Dedifferentiated amniotic fluid mesenchymal stem cell (primary cell): Measurements from ENCODE around the gene RBM28.
"Not testable (repeated sequence)": the region's sequence is repeated elsewhere in the genome, so short reads cannot be mapped to it uniquely, and the experiment has no call there.

Experiments used
- DNase-seq: peaks from one replicate; pipeline ENCODE4 v3.0.0-alpha.2; 2016; ENCODE audit errors: extremely low spot score

Gene RBM28

DNA sequence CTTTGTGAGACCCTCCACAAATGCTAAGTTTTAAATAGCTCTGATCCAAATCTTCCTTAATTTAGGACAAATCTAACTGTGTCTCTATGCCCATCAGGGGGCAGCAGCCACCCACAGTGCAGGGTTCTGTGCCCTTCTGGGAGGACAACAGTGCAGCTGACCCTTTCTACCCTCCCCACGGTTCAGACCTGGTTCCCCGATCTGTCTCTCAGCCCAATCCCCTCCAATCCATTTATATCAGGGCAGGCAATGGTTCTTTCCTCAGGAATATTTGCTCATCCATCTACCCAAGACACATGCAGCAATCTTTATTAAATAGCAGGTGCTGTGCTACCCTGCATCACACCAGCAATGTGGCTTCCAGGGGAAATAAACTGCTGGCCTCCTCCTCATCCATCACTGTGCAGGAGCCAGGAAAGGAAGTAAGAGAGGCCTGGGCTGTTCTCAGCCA lies 4.0 kb upstream of the RBM28 start:
- DNase-seq, result peak; percentile 47

DNA sequence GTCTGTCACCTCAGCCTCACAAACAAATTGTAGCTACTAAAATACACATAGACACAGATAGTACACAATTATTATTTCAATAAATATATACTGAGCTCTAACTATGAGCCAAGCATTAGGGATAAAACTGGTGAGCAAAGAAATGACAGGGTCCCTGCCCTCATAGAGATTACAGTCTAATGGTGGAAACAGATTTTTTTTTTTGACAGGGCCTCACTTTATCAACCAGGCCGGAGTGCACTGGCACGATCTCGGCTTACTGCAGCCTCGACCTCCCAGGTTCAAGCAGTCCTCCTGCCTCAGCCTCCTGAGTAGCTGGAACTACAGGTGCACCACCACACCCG lies 695 bp upstream of the RBM28 start:
- DNase-seq, result no peak

DNA sequence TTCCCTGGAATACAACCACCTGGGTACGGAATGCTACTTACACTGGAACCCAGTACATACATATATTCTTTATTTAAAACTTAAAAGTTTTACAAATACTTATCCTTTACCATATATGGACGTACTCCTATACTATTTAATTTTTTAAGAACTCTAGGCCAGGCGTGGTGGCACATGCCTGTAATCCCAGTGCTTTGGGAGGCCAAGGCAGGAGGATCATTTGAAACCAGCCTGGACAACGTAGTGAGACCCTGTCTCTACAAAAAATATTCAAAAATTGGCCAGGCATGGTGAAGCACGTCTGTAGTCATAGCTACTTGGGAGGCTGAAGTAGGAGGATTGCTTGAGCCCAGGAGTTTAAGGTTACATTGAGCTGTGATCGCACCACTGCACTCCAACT lies 2.0 kb downstream of the RBM28 start:
- DNase-seq, result no peak

DNA sequence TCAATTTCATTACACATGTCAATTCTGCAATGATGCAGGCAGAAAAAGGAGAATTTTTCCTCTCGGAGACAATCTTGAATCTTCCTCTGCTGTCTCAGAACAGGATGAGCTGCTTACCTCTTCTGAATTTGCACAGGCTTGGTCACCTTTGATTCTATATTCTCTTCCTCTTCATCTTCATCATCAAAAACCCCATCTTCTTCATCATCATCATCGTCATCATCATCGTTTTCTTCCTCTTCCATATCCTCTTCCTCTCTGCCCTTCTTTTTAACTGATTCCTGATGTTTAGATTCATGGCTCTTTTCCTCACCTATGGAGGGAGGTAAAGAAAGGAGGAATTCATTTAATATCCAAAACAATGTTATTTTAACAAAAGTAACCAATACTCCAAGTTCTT lies 8.0 kb downstream of the RBM28 start:
- no peak for DNase-seq

DNA sequence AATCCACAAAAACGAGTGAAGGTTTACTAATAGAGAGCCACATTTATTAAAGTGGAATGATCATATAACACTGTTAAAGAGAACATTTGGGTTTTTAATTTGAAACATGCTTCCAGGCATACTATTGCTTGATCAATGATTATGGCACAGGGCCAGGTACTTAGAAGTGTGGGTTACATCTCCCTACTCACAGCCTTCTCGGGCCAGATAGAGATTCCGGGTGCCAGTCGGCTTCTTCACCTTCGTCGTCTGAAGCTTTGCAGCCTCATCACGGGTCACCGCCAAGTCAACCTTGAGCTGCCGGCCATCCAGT lies 19.4 kb downstream of the RBM28 start:
- DNase-seq, result no peak

DNA sequence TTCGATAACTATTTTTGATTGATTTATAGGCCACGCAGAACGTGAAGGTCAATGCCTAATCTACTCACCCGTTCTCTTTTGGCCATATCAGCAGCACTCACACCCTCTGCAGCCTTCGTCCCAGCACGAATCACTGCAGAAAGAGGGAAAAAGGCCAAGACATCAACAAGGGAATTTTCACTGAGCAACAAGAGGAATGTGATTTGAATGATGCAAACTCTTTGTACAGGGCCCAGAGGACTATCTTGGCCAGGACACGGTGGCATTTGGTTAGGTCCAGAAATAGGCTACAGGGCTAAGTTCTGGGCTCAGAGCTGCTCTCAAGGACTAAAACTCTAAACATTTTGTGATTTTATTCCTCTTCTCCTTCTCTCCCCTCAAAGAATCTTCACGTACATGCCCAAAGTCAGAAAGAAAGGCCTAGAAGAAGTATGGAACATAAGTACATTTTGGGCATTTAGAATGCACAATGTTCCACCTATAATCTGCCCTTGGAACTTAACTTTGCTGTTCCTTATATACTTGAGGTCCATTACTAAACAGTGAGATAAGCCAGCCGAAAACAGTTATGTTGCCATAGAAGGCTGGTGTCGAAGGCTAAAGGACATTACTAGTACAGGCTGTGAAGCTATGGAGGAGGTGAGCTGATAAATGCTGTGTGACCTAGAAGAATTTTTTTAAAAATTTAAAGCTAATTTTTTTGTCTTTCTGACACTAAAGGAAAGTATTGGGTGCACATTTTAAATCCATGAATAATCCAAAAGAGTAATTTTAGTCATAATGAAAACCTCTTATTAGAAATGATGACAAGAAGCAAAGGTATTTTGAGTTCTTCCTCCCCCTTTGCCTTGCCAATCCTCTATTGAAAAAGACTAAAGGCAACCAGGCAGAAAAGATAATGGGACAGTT lies 20.0 kb downstream of the RBM28 start:
- no peak for DNase-seq

DNA sequence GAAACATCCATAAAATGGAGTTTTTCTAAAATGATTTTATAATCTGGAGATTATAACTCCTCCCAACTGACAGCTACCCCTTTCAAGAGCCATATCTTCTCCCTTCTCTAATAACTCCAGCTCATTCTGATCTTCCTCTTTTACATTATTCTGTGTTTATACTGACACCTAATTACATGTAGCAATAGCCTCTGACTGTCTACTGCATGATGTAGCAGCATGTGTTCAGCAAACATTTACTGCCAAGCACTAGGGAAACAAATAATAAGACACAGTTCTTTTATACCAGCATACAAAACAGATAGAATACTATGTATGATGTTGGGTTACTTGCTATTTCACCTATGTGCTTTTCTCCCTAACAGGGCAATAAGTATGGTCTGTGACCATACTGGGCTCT lies 20.7 kb downstream of the RBM28 start:
- DNase-seq, result no peak

DNA sequence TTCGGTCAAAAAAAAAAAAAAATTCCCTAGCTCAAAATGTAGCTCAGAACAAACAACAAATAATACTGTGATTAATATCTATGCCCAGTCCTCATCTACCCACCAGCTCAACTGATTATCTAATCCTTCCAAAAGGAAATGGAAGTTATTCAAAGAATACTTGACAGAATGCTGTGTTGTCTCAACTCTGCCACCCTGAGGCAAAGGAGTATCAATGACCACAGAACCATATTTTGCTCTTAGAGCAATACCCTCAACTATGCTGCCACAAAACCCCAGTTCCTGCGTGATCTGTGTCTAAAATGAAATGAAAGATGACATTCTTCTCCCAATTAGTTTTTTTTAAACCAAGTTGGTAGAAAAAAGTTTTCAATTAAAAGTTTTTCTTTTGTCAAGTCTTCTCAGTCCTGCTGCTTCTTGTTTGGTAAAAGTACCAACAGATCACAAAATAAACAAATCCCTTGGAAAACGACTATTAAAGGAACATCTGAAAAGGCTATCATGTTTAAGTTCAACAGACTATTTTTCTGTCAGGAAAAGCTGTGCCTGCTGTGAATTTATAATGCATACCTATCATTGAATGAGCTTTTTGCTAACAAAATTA lies 21.6 kb downstream of the RBM28 start:
- DNase-seq, result peak; percentile 70

DNA sequence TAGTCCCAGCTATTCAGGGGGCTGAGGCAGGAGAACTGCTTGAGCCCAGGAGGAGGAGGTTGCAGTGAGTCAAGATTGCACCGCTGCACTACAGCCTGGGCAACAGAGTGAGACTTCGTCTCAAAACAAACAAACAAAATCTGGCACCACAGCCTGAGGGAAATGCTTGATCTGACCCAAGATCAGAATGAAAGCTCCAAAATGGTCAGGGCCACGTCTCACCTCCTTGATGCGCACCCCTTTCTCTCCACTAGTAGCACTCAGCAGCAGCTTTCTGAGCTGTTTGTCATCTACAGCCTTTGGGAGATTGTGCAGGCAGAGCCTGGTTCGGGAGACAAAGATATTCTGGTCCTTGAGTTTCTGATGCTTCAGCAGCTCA lies 22.7 kb downstream of the RBM28 start:
- DNase-seq, result no peak

DNA sequence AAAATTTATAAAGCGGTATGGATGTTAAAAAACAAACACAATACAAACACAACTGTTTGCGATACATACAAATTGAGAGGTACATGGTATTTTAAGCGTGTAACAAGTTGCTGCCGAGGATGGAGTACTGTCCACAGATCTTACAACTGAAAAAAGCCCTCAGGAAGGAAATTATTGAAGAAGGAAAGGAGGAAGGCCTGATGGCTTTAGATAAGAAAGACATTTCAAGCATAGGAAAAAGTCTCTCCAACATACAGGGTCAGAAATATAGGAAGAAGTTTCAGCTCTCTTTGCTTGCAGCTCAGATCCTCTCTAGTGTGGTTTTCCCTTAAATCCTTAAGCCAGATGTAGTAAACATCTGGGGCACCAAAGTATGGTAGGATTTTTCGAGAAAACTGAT lies 25.0 kb downstream of the RBM28 start:
- DNase-seq, result no peak

DNA sequence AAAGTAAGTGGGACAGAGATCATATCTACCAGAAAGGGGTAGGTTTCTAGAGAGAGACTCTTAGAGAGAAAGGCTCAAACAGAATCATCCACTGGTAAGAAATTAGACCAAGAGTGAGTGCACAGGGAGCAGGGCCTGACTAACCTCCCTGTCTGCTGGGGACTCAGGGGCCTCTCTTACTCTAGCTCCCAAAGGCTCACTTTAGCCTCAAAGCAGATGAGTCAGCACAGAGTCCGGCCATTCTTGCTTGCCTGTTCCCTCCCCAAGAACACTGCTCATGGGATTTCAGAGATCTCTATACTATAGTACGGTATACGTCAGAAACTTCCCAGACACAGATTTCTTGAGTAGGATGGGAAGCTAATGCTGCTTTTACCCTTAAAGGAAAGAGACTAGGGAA lies 32.7 kb downstream of the RBM28 start:
- no peak for DNase-seq

DNA sequence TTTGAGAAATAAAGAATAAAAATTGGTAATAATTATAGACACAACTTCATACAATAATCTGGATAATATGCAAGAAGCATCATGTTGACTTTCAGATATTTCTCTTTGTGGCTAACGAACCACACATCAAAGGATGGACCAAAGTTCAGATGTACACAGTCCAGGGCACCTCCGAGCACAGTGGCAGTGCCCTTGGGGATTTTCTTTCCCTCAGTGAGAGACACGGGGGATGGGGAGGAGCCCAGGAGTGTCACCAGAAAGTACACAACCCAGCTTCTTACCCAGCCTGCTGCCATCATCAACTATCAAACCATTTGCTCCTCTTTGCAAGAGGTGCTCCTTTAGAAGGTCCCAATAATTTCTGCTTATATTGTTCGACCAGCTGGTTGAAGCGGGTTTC lies 33.2 kb downstream of the RBM28 start:
- DNase-seq, result no peak

DNA sequence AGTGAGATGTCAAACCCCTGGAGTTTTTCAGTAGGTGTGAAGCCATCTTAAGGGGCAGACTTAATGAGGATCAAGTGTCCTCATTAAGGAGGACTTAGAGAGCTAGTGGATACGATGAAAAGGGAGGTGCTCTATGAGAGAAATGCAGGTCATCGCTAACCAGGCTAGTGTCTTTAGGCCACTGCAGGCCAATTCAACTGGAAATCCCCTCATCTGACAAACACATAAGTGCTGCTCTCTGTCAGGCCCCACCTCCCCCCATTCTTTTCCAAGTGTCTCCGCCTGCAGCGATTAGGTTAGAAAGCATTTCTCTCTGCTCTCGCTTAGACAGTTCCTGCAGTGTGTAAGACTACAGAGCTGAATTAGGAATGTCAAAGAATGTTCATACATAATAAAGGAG lies 33.7 kb downstream of the RBM28 start:
- DNase-seq, result no peak

DNA sequence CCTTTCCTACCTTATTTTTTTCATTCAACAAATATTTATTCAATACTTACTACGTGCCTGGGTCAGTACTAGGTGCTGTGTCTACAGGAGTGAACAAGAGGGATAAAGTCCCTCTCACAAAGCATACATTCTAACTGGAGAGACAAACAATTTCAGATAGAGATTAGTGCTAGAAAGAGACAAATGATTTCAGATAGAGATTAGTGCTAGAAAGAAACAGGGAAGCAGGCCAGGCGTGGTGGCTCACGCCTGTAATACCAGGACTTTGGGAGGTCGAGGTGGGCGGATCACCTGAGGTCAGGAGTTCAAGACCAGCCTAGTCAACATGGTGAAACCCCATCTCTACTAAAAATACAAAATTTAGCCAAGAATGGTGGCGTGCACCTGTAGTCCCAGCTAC lies 34.6 kb downstream of the RBM28 start:
- no peak for DNase-seq

DNA sequence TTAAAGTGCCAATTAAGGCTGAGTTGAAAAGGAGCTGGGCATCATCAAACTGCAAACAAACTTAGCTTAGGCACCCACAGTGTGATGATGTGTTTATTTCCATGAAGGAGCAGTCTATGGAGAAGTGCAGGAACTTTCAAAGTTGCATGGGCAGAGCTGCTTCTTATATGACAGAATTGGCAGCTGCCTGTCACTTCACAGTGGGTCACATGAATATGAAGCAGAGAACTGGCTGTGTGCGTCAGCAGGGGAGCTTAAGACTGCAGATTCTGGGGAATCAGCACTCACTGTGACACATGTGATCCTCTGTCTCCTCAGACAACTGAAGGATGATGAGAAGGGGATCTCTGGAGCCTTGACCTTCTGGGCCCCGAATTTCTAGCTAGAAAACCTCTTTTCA lies 36.6 kb downstream of the RBM28 start:
- no peak for DNase-seq

DNA sequence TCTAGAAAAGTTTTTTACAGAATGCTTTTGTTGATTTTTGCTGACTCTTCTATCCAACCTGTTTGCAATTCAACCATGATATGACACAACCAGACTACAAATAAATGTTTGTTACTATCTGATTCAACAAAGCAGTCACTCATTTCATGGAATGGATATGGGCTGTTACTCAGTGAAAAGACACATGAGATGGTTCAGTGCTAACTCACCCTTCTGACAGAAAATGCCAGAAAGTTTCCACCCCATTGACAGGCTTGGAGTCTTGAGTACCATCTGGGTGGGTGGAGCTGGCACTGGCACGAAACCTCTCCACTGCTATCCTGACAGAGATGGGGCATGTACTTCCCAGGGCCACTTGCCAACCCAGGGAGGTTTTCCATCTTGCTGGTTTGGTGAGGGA lies 39.5 kb downstream of the RBM28 start:
- DNase-seq, result no peak

DNA sequence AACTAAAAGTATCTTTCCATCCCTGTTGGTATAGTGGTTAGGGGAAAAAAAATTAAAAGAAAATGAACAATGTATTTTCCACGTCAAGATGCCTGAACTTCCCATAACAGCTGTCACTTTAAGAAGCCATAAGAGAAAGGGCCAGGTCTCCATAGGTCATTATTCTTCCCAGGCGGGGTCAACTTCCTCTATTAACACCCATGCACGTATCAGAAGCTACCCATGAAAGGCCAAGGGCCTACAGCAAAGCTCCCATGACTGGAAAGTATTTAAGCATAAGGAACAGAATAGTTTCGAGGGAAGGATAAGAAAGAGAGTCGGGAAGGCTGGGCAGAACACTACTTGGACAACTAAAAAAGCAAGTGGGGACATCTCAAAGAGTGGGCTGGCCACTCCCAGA lies 40.1 kb downstream of the RBM28 start:
- no peak for DNase-seq

DNA sequence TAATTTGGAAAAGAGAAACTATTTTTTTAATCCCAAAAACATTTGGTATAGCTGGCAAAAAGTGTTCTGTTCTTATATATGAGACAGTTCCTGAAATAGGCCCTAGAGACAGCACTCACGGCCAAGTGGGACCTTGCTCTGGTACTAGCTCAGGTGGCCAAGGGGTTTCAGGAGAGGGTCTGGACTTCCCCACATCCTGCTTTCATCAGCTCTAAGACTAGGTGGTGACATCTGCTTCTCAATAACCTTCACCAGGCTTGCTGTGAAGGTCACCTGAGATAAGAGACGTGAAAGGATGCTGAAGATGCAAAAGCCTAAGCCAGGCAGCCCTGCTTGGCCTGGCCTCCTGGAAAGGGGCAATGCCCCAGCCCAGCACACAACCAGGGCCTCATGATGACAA lies 40.6 kb downstream of the RBM28 start:
- no peak for DNase-seq

DNA sequence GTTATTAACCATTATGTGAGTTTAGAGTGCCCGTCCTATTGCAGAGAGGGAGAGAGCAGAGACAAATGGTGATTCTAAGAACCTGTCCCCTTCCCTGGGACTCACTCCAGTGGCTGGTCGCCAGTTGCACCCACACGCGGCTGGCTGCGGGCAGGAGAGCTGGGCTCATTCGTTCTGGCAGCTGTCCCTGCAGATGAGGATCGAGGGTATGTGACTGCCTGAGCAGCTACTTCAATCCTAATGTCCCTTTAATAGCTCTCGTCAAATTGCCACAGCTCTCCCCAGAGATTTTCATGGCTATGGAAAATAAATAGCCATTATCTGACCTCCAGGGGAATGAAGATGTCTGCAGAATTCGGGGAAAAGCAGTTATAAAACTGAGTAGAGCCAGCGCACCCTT lies 41.6 kb downstream of the RBM28 start:
- no peak for DNase-seq

DNA sequence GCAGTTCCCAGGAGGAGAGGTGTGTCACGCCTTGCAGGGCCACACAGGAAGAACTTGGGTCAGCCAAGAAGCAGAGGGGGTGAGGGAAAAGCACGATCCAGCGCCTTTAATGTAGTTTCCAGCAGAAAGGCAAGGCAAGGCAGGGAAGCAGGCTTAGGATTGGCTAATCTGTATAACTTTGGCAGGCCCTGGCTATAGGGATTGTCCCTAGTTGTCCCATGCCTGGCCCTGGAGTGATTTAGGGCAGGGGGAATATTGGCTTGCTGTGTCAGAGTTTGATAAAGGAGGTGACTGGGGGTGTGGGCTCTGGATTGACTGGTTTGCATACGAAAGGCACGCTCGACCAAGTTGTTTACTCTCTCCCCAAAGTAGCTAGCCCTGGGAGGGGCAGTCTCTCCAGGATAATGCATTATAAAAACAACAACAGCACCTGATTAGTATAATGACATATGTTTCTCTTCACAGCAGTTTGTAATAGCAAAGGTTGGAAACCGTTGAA lies 44.5 kb downstream of the RBM28 start:
- DNase-seq, result no peak

DNA sequence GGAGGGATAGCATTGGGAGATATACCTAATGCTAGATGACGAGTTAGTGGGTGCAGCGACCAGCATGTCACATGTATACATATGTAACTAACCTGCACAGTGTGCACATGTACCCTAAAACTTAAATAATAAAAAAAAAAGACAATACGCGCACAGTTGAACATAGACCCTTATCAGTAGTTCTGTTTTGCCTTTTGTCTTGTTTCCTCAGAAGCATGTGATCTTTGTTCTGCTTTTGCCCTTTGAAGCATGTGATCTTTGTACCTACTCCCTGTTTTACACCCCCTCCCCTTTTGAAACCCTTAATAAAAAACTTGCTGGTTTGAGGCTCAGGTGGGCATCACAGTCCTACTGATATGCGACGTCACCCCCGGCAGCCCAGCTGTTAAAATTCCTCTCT lies 45.7 kb downstream of the RBM28 start:
- not testable (repeated sequence) for DNase-seq

DNA sequence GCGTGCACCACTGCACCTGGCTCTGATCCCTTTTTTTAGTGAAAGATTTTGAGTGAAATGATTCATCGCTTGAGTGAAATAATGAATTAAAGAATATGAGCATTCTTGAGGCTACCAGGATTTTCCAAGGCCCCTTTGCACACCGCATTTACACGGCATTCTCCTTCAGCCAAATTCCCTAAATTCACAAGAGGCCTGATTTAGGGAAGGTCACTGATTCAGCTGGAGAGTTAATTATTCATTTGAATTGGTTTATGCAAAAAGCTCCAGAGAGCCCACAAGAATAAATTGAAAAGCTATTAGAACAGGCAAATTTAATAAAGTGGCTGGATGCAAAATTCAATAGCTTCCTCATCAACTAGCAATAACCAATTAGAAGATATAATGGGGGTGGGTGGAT lies 56.2 kb downstream of the RBM28 start:
- no peak for DNase-seq

DNA sequence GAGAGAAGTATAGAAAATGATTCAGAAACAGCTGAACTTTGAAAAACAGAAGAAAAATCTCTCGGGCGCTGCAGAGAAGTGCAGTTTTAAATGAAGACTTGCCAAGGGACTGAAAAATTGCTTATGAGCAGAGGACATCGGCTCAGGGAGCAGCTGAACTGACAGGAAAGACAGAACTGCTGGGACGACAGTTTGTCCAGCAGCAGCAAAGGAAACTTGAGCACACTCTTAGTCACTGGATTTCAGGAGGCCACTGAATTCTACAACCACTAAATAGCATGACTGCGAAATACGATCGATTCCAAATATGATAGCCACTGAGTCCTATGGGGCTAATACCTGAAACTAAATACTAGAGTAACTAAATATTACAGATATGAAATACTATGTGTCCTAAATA lies 59.6 kb downstream of the RBM28 start:
- DNase-seq, result no peak
